Measurements from ENCODE around the gene HTATSF1. TPM values are rescaled to one million over a fixed set of nuclear protein-coding genes. Genes with fewer than 3 reads are reported as not detected.

Gene HTATSF1
- polyA plus RNA-seq, 12 donors: 73.4 to 116 (median 99.3) TPM; not detected in 1

Other genes starting within 250 kb of the HTATSF1 start
- gene MAP7D3, start 246.2 kb upstream of the HTATSF1 start, polyA plus RNA-seq (ENCODE audit: insufficient read length in 12 of 12): 10 to 100 TPM in 11 of 12 donors, not detected in 1; 11.9 to 53.5 (median 17.0) TPM
- under 1 TPM in 10 of 12 donors, not detected in 2; 0.03 to 0.06 (median 0.03) TPM for gene ADGRG4, start 196.6 kb upstream of the HTATSF1 start, polyA plus RNA-seq (ENCODE audit: insufficient read length in 12 of 12)
- gene BRS3, start 9.6 kb upstream of the HTATSF1 start, polyA plus RNA-seq (ENCODE audit: insufficient read length in 12 of 12): under 1 TPM in 1 of 12 donors, not detected in 11; 0.06 TPM
- gene VGLL1, start 34.6 kb downstream of the HTATSF1 start, polyA plus RNA-seq (ENCODE audit: insufficient read length in 12 of 12): 10 to 100 TPM in 1 of 12 donors, 1 to 10 TPM in 3, under 1 TPM in 3, not detected in 5; 0.15 to 13.2 (median 1.1) TPM
- 1 to 10 TPM in 1 of 12 donors, under 1 TPM in 4, not detected in 7; 0.07 to 1.0 (median 0.13) TPM for gene CD40LG, start 150.6 kb downstream of the HTATSF1 start, polyA plus RNA-seq (ENCODE audit: insufficient read length in 12 of 12)

Data from muscle of arm (tissue), 12 donors.